K562 (cell line): Measurements from ENCODE around the gene NPDC1. TPM values are rescaled to one million over a fixed set of nuclear protein-coding genes. Genes with fewer than 3 reads are reported as not detected.

Source experiments
- ARID2 ChIP-seq: fragments of 450-650 bp; IDR thresholded peaks from 2 replicates; pipeline ENCODE4 v1.6.1; 2017; ENCODE audit warnings: antibody characterized with exemption, mild to moderate bottlenecking
- ASH1L ChIP-seq: fragments of 450-650 bp; IDR thresholded peaks from 2 replicates; pipeline ENCODE4 v1.6.1; 2018; ENCODE audit warnings: borderline replicate concordance, mild to moderate bottlenecking, low read depth; ENCODE audit not compliant: partially characterized antibody
- ATF7 ChIP-seq: fragments of 450-650 bp; IDR thresholded peaks from 2 replicates; pipeline ENCODE4 v1.7.1; 2014; ENCODE audit warnings: mild to moderate bottlenecking, moderate library complexity
- CBFB ChIP-seq: sonication (generic); formaldehyde crosslinking; IDR thresholded peaks from 2 replicates; pipeline ENCODE4 v1.4.0; 2020; ENCODE audit warnings: mild to moderate bottlenecking, missing genetic modification reagents
- CXXC5 ChIP-seq: fragments of 250-450 bp; sonication (Bioruptor Pico); IDR thresholded peaks from 2 replicates; pipeline ENCODE4 v1.8.0; 2022; ENCODE audit warnings: inconsistent platforms, mild to moderate bottlenecking, moderate library complexity
- FIP1L1 ChIP-seq: fragments of 200-400 bp; formaldehyde crosslinking; IDR thresholded peaks from 2 replicates; pipeline ENCODE4 v1.6.1; 2018; ENCODE audit warnings: mild to moderate bottlenecking, low read depth, low read length; ENCODE audit not compliant: poor library complexity, severe bottlenecking
- FOXA3 ChIP-seq, 2 experiments: fragments of 450-650 bp in 1 of 2; sonication (generic) in 1 of 2; formaldehyde crosslinking; IDR thresholded peaks in 1 of 2; conservative IDR thresholded peaks in 1 of 2; 2 replicates each; pipeline versions ENCODE4 v1.4.0 to v1.8.0; 2020 to 2022; ENCODE audit warnings: mild to moderate bottlenecking in 2 of 2, missing genetic modification reagents in 1 of 2
- FOXJ3 ChIP-seq: sonication (generic); formaldehyde crosslinking; IDR thresholded peaks from 2 replicates; pipeline ENCODE4 v1.4.0; 2020; ENCODE audit warnings: mild to moderate bottlenecking, missing genetic modification reagents
- KAT7 ChIP-seq: sonication (generic); formaldehyde crosslinking; IDR thresholded peaks from 2 replicates; pipeline ENCODE4 v1.8.0; 2022; ENCODE audit warnings: missing genetic modification reagents, mild to moderate bottlenecking, borderline replicate concordance
- MEIS2 ChIP-seq: fragments of 450-650 bp; IDR thresholded peaks from 2 replicates; pipeline ENCODE4 v1.6.1; 2014; ENCODE audit warnings: mild to moderate bottlenecking; ENCODE audit not compliant: partially characterized antibody
- MTA1 ChIP-seq: fragments of 450-650 bp; IDR thresholded peaks from 2 replicates; pipeline ENCODE4 v1.6.1; 2017; ENCODE audit warnings: borderline replicate concordance
- NCOR1 ChIP-seq: fragments of 450-650 bp; IDR thresholded peaks from 2 replicates; pipeline ENCODE4 v1.6.1; 2016; ENCODE audit warnings: mild to moderate bottlenecking, moderate library complexity
- POLR2A ChIP-seq: fragments of 450-650 bp; conservative IDR thresholded peaks from 2 replicates; pipeline ENCODE4 v1.6.1; 2016
- POLR2AphosphoS5 ChIP-seq: IDR thresholded peaks from 2 replicates; pipeline ENCODE4 v1.6.1; 2011; ENCODE audit warnings: mild to moderate bottlenecking, low read depth, low read length, moderate library complexity; ENCODE audit not compliant: control insufficient read depth, insufficient read depth
- SMARCA5 ChIP-seq: fragments of 450-650 bp; IDR thresholded peaks from 2 replicates; pipeline ENCODE4 v1.6.1; 2016
- ZC3H11A ChIP-seq: IDR thresholded peaks from 2 replicates; pipeline ENCODE4 v1.6.1; 2012; ENCODE audit warnings: low read depth, low read length, improper control_type of control experiment
- ZNF143 ChIP-seq: sonication (generic); formaldehyde crosslinking; IDR thresholded peaks from 2 replicates; pipeline ENCODE4 v1.9.0; 2022; ENCODE audit warnings: mild to moderate bottlenecking, missing genetic modification reagents
- ZNF224 ChIP-seq: sonication (generic); formaldehyde crosslinking; IDR thresholded peaks from 2 replicates; pipeline ENCODE4 v1.8.0; 2022; ENCODE audit warnings: mild to moderate bottlenecking, missing genetic modification reagents
- polyA plus RNA-seq, 8 experiments: library from polyadenylated mRNA; depleted of rRNA in 4 of 8; stranded (reverse) in 5 of 8; unstranded in 3 of 8; fragments of >200 nt; fragmentation: Nextera tagmentation in 2 of 8; fragmentation: Illumina TruSeq in 1 of 8; extraction: Ambion mirVana in 2 of 8; extraction: Trizol in 1 of 8; gene quantifications; 2 replicates each; pipeline versions ENCODE4 v1.2.1 to v1.2.3, GENCODE V29; 2011 to 2014; ENCODE audit warnings: inconsistent platforms in 1 of 8, missing spikeins in 1 of 8
- total RNA-seq, 7 experiments: library from RNA; depleted of rRNA in 6 of 7; stranded (reverse); fragments of >200 nt in 6 of 7; fragmentation: Illumina TruSeq in 2 of 7; extraction: Trizol in 2 of 7; gene quantifications; 2 replicates each; pipeline versions ENCODE4 v1.2.1 to v1.2.3, GENCODE V29; 2011 to 2021; ENCODE audit warnings: low replicate concordance in 1 of 7
- TF ChIP-seq, protein P1 (sequence below), 2 experiments: fragments of 450-650 bp; conservative IDR thresholded peaks; 2 replicates each; pipeline ENCODE4 v1.6.1; 2017; ENCODE audit warnings: mild to moderate bottlenecking in 2 of 2, moderate library complexity in 2 of 2
- TF ChIP-seq, protein P2 (sequence below), 2 experiments: IDR thresholded peaks; 2 replicates each; pipeline ENCODE4 v1.6.1; 2011; ENCODE audit warnings: borderline replicate concordance in 1 of 2, control low read depth in 1 of 2, low read depth in 1 of 2, low read length in 1 of 2, mild to moderate bottlenecking in 1 of 2, mixed read lengths in 1 of 2, moderate library complexity in 1 of 2; ENCODE audit not compliant: insufficient read depth in 1 of 2, insufficient read length in 1 of 2, poor library complexity in 1 of 2, severe bottlenecking in 1 of 2; ENCODE audit errors: extremely low read depth in 1 of 2
- TF ChIP-seq, protein P3 (sequence below): fragments of 450-650 bp; IDR thresholded peaks from 2 replicates; pipeline ENCODE4 v1.6.1; 2018; ENCODE audit warnings: mild to moderate bottlenecking, low read depth; ENCODE audit not compliant: partially characterized antibody
- TF ChIP-seq, protein P4 (sequence below): fragments of 450-650 bp; IDR thresholded peaks from 2 replicates; pipeline ENCODE4 v1.6.1; 2014; ENCODE audit warnings: low read depth, mild to moderate bottlenecking, moderate library complexity, borderline replicate concordance

Gene NPDC1
- total and polyA plus RNA-seq, 9 of the 15 experiments (the other 6 are each of a cell fraction or from before 2014, with no cell fraction given): 0.06 to 2.1 (median 0.53) TPM; not detected in 3

DNA sequence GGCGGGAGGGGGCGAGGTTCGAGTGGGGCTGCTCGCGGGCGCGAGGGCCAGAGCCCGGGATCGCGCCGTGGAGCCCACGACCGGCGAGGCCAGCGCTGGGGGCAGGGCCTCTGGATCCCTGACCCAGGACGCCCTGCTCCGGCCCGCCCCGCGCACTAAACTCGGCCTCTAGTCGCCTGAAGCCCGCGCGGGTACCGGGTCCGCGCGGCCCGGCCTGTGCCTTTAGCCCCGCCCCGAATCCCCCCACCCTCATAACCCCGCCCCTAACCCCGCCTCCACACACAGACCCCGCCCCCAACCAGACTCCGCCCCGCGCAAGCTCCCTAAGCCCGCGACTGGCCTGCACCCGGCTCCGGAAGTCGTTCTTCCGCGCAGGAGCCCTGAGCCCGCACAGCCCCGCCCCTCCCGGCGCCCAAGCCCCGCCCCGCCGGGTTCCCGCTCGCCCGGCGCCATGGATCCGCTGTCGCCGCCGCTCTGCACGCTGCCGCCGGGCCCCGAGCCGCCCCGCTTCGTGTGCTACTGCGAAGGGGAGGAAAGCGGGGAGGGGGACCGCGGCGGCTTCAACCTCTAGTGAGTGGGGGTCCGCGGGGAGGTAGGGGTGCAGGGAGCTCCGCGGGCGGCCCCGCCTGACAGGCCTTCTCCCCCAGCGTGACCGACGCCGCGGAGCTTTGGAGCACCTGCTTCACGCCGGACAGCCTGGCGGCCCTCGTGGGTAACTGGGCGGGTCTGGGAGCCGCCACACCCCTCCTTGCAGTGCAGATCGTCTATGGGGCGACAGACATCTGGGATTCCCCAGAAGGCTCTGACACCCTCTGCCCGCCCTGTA, 53.8 kb downstream of the NPDC1 start, which contains the start of gene PAXX (continued):
- peak; percentile 51; the same call in 1 of the 2 replicates for TF ChIP-seq ATF7
- peak; percentile 62 for TF ChIP-seq POLR2AphosphoS5
- TF ChIP-seq CXXC5 (CRISPR knock-in tag): peak; percentile 75
- no peak for TF ChIP-seq ASH1L
- no peak; the same call in 1 of the 2 replicates for TF ChIP-seq ZNF224
- peak; percentile 47; the same call in 1 of the 2 replicates for TF ChIP-seq MTA1
- TF ChIP-seq, protein P1, sequence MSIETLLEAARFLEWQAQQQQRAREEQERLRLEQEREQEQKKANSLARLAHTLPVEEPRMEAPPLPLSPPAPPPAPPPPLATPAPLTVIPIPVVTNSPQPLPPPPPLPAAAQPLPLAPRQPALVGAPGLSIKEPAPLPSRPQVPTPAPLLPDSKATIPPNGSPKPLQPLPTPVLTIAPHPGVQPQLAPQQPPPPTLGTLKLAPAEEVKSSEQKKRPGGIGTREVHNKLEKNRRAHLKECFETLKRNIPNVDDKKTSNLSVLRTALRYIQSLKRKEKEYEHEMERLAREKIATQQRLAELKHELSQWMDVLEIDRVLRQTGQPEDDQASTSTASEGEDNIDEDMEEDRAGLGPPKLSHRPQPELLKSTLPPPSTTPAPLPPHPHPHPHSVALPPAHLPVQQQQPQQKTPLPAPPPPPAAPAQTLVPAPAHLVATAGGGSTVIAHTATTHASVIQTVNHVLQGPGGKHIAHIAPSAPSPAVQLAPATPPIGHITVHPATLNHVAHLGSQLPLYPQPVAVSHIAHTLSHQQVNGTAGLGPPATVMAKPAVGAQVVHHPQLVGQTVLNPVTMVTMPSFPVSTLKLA (conservative IDR thresholded peaks at IDR 0.05): peak; percentile 91 to 96
- TF ChIP-seq MEIS2: peak; percentile 1
- TF ChIP-seq CBFB (CRISPR knock-in tag): no peak
- TF ChIP-seq, protein P2, sequence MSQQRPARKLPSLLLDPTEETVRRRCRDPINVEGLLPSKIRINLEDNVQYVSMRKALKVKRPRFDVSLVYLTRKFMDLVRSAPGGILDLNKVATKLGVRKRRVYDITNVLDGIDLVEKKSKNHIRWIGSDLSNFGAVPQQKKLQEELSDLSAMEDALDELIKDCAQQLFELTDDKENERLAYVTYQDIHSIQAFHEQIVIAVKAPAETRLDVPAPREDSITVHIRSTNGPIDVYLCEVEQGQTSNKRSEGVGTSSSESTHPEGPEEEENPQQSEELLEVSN (IDR thresholded peaks at IDR 0.05; ENCODE audit: borderline replicate concordance in 1 of 2, extremely low read depth in 1 of 2, insufficient read depth in 1 of 2, insufficient read length in 1 of 2, low read depth in 1 of 2, low read length in 1 of 2, poor library complexity in 1 of 2, severe bottlenecking in 1 of 2): peak; percentile 85 to 98
- TF ChIP-seq ZC3H11A: no peak
- peak; percentile 77 for TF ChIP-seq POLR2A
- peak; percentile 10 for TF ChIP-seq FIP1L1
- TF ChIP-seq FOXJ3 (CRISPR knock-in tag): no peak
- TF ChIP-seq, protein P3, sequence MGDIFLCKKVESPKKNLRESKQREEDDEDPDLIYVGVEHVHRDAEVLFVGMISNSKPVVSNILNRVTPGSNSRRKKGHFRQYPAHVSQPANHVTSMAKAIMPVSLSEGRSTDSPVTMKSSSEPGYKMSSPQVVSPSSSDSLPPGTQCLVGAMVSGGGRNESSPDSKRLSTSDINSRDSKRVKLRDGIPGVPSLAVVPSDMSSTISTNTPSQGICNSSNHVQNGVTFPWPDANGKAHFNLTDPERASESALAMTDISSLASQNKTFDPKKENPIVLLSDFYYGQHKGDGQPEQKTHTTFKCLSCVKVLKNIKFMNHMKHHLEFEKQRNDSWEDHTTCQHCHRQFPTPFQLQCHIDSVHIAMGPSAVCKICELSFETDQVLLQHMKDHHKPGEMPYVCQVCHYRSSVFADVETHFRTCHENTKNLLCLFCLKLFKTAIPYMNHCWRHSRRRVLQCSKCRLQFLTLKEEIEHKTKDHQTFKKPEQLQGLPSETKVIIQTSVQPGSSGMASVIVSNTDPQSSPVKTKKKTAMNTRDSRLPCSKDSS: no peak
- TF ChIP-seq, protein P4, sequence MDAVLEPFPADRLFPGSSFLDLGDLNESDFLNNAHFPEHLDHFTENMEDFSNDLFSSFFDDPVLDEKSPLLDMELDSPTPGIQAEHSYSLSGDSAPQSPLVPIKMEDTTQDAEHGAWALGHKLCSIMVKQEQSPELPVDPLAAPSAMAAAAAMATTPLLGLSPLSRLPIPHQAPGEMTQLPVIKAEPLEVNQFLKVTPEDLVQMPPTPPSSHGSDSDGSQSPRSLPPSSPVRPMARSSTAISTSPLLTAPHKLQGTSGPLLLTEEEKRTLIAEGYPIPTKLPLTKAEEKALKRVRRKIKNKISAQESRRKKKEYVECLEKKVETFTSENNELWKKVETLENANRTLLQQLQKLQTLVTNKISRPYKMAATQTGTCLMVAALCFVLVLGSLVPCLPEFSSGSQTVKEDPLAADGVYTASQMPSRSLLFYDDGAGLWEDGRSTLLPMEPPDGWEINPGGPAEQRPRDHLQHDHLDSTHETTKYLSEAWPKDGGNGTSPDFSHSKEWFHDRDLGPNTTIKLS: peak; percentile 63; the same call in 1 of the 2 replicates
- TF ChIP-seq ARID2: no peak
- TF ChIP-seq NCOR1: 0 out of 2 replicates have a peak, but pooled peaks have one; percentile 1
- TF ChIP-seq SMARCA5: no peak
- no peak for TF ChIP-seq KAT7 (CRISPR knock-in tag)
- TF ChIP-seq FOXA3 (CRISPR knock-in tag; conservative IDR thresholded peaks at IDR 0.05 in 1 of 2, IDR thresholded peaks at IDR 0.05 in 1 of 2): peak in 1 of 2 experiments; percentile 63; a peak in 1 of 4 replicates
- no peak for TF ChIP-seq ZNF143 (CRISPR knock-in tag)
